DOHH2 (cell line): ENCODE results near the gene SOX18.

ENCODE experiments used
- CTCF ChIP-seq: fragments of 200-600 bp; sonication (generic); IDR thresholded peaks from one replicate; pipeline ENCODE4 v1.5.1; 2014; ENCODE audit warnings: antibody characterized with exemption, mild to moderate bottlenecking, low read depth, low read length; ENCODE audit not compliant: poor library complexity, severe bottlenecking
- EZH2phosphoT487 ChIP-seq: fragments of 200-600 bp; sonication (generic); IDR thresholded peaks from 2 replicates; pipeline ENCODE4 v1.6.1; 2017; ENCODE audit warnings: borderline replicate concordance, mild to moderate bottlenecking, antibody characterized with exemption, low read length, moderate library complexity, mixed read lengths

DNA sequence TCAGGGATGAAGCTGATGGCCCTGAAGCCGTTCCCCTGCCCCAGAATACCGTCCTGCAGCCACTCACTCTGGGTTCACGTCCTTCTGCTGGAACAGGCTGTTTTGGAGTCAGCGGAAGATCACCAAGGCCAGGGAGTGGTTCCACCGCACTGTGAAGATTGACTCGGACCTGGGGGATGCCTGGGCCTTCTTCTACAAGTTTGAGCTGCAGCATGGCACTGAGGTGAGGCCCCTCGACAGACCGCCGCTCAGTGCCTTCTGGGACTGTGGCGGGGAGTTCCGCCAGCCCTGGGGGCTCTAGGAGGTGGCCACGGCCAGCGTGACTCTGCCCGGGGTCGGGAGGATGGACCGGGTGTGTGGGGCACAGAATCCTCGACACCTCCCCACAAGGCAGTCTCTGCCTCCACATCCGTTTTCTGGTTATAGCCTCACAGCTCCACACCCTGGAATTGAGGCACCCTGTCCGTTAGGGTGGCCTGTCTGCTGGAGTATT, 17.6 kb downstream of the SOX18 start:
- TF ChIP-seq CTCF (no peak), EZH2phosphoT487 (no peak)
